HepG2 (cell line): ENCODE data around the gene SFXN1. TPM values are rescaled to one million over a fixed set of nuclear protein-coding genes. Genes with fewer than 3 reads are reported as not detected.
"Not testable (repeated sequence)": the region's sequence is repeated elsewhere in the genome, so short reads cannot be mapped to it uniquely, and the experiment has no call there.

Source experiments
- ATAC-seq: fragments of 200-7000 bp; cut with Tn5 transposase; 3 replicates; pipeline ENCODE4 v1.9.1; 2020; ENCODE audit warnings: mild to moderate bottlenecking, moderate library complexity
- BruUV-seq: library from RNA; stranded (reverse); fragments of 400-500 nt; replicated peaks from 2 replicates; lab custom pipeline; 2021; lab: Mats Ljungman, UMichigan
- CTCF ChIA-PET: fragments of 300-600 bp; formaldehyde crosslinking; extraction: SDS; loops from one replicate; lab custom pipeline; 2021; ENCODE audit warnings: low total read pairs, inconsistent platforms, low intra/inter-chr PET ratio; lab: Yijun Ruan, JAX
- POLR2A ChIA-PET: fragments of 350-600 bp; sonication (Branson Sonifier 250); formaldehyde crosslinking; loops from one replicate; lab custom pipeline; 2020; ENCODE audit warnings: antibody characterized with exemption, inconsistent platforms; lab: Yijun Ruan, JAX
- DNase-seq: peaks from one replicate; pipeline ENCODE4 v3.0.0-alpha.2; 2015; ENCODE audit warnings: low spot score
- FAIRE-seq: peaks from 3 replicates; lab custom pipeline; 2011; peaks lifted over from hg19 to GRCh38; lab: Jason Lieb, UNC
- H2AFZ ChIP-seq: one replicate; pipeline ENCODE4 v1.6.1; 2011; ENCODE audit warnings: low read length, inconsistent platforms
- H3K27ac ChIP-seq: fragments of 300-600 bp; 3 replicates; pipeline ENCODE4 v1.8.0; 2011; ENCODE audit warnings: mixed run types, mild to moderate bottlenecking, mixed read lengths, low read length, inconsistent platforms; ENCODE audit not compliant: insufficient read depth; ENCODE audit errors: extremely low read length
- H3K27me3 ChIP-seq, 2 experiments: fragments of 200-600 bp in 1 of 2; 2 replicates in 1 of 2; 3 replicates in 1 of 2; pipeline versions ENCODE4 v1.6.0 to v1.8.0; 2011; ENCODE audit warnings: low read length in 2 of 2, mild to moderate bottlenecking in 2 of 2, moderate library complexity in 2 of 2, inconsistent platforms in 1 of 2; ENCODE audit not compliant: insufficient read depth in 2 of 2, control insufficient read depth in 1 of 2
- H3K36me3 ChIP-seq, 2 experiments: fragments of 200-600 bp in 1 of 2; replicated peaks in 1 of 2; 2 replicates in 1 of 2; 3 replicates in 1 of 2; pipeline versions ENCODE4 v1.5.1 to v1.8.0; 2011; ENCODE audit warnings: low read length in 2 of 2, inconsistent platforms in 1 of 2; ENCODE audit not compliant: insufficient read depth in 2 of 2, control insufficient read depth in 1 of 2
- H3K4me1 ChIP-seq: 2 replicates; pipeline ENCODE4 v1.5.1; 2012; ENCODE audit warnings: low read length, inconsistent platforms; ENCODE audit not compliant: insufficient read depth
- H3K4me2 ChIP-seq: 2 replicates; pipeline ENCODE4 v1.6.0; 2011; ENCODE audit warnings: low read depth, low read length, inconsistent platforms
- H3K4me3 ChIP-seq, 3 experiments: fragments of 200-600 bp in 1 of 3; sonication (generic), shearing (Covaris generic) in 1 of 3; replicated peaks in 1 of 3; 2 replicates each; pipeline ENCODE4 v1.5.1; 2011 to 2016; ENCODE audit warnings: low read length in 3 of 3, inconsistent platforms in 2 of 3, low read depth in 2 of 3, mild to moderate bottlenecking in 2 of 3, control low read depth in 1 of 3, mixed read lengths in 1 of 3; ENCODE audit not compliant: insufficient read depth in 1 of 3
- H3K79me2 ChIP-seq: one replicate; pipeline ENCODE4 v1.6.1; 2011; ENCODE audit warnings: low read length, inconsistent platforms; ENCODE audit not compliant: insufficient read depth
- H3K9ac ChIP-seq: 2 replicates; pipeline ENCODE4 v1.6.0; 2011; ENCODE audit warnings: mild to moderate bottlenecking, low read depth, low read length, inconsistent platforms; ENCODE audit not compliant: insufficient read depth
- H3K9me3 ChIP-seq: 2 replicates; pipeline ENCODE4 v1.5.1; 2012; ENCODE audit warnings: mild to moderate bottlenecking, low read length
- H4K20me1 ChIP-seq: 2 replicates; pipeline ENCODE4 v1.6.0; 2011; ENCODE audit warnings: inconsistent platforms, mild to moderate bottlenecking, low read length, moderate library complexity; ENCODE audit not compliant: insufficient read depth
- AHDC1 ChIP-seq: sonication (generic); formaldehyde crosslinking; IDR thresholded peaks from 2 replicates; pipeline ENCODE4 v1.5.1; 2020; ENCODE audit warnings: mild to moderate bottlenecking, missing genetic modification reagents, borderline replicate concordance
- MTA1 ChIP-seq: sonication (generic); formaldehyde crosslinking; IDR thresholded peaks from 2 replicates; pipeline ENCODE4 v1.4.0; 2020; ENCODE audit warnings: missing genetic modification reagents, mild to moderate bottlenecking, borderline replicate concordance
- ZNF562 ChIP-seq: sonication (generic); formaldehyde crosslinking; IDR thresholded peaks from 2 replicates; pipeline ENCODE4 v1.8.0; 2022; ENCODE audit warnings: missing genetic modification reagents, borderline replicate concordance
- WGBS: methylation state at CpG from one replicate; pipeline ENCODE4 v1.1.6; 2017; ENCODE audit warnings: low lambda C conversion rate; 5-methylcytosine and 5-hydroxymethylcytosine counted together
- in situ Hi-C: cut with HindIII; loops from 2 replicates; pipeline ENCODE4 v1.10.0; 2017; ENCODE audit warnings: low pct_unique_long_range_greater_than_20kb; ENCODE audit not compliant: extremely low pct_ligation_motif_present
- intact Hi-C: fragments of 100-400 bp; cut with micrococcal nuclease; formaldehyde crosslinking; loops from one replicate; pipeline ENCODE4 v1.10.0; 2022; ENCODE audit not compliant: unreplicated experiment
- polyA plus RNA-seq, 8 experiments: library from polyadenylated mRNA; depleted of rRNA in 3 of 8; stranded (reverse) in 7 of 8; unstranded in 1 of 8; fragments of >200 nt; fragmentation: Illumina TruSeq in 4 of 8; extraction: Trizol in 4 of 8; gene quantifications; 2 replicates each; pipeline versions ENCODE4 v1.2.1 to v1.2.3, GENCODE V29; 2011 to 2016; ENCODE audit warnings: low read depth in 4 of 8, missing spikeins in 1 of 8, mixed read lengths in 1 of 8; ENCODE audit not compliant: insufficient read depth in 1 of 8
- total RNA-seq, 5 experiments: library from RNA; depleted of rRNA; stranded (reverse); fragments of >200 nt; fragmentation: Illumina TruSeq; extraction: Trizol; gene quantifications; 2 replicates each; pipeline ENCODE4 v1.2.3, GENCODE V29; 2016; ENCODE audit warnings: low read depth in 1 of 5

Gene SFXN1
- total and polyA plus RNA-seq, 2 of the 13 experiments (the other 11 are each of a cell fraction or from before 2014, with no cell fraction given): 122 to 135 TPM

GRCh38 chr5:175452166-175452565 lies 26.2 kb upstream of the SFXN1 start (continued):
- TF ChIP-seq AHDC1 (CRISPR knock-in tag) (no peak), ZNF562 (CRISPR knock-in tag) (no peak), MTA1 (CRISPR knock-in tag) (no peak)

GRCh38 chr5:175454338-175454737 lies 24.0 kb upstream of the SFXN1 start:
- H3K79me2 ChIP-seq, in situ Hi-C loops, H3K4me1 ChIP-seq, POLR2A ChIA-PET, ATAC-seq, FAIRE-seq, H3K27me3 ChIP-seq, H3K9me3 ChIP-seq, BruUV-seq, H3K4me2 ChIP-seq, H3K27ac ChIP-seq, H3K9ac ChIP-seq, intact Hi-C loops, H2AFZ ChIP-seq, H3K36me3 ChIP-seq, H4K20me1 ChIP-seq, H3K4me3 ChIP-seq, DNase-seq, CTCF ChIA-PET: not testable (repeated sequence)
- WGBS: 35% methylated on average over 5 of the region's 5 CpGs
